ENCODE measurements around the gene SCAMP5.

Gene SCAMP5

GRCh38 chr15:75044258-75044878, 49.0 kb downstream of the SCAMP5 start:
- no peak for DNase-seq (ENCODE audit: low read depth in 1 of 2, low spot score in 1 of 2)

- no peak for DNase-seq (ENCODE audit: low read depth in 1 of 2, low spot score in 1 of 2)
These were observed 50.1 kb downstream of the SCAMP5 start for GRCh38 chr15:75045332-75046015.

- no peak for DNase-seq (ENCODE audit: low read depth in 1 of 2, low spot score in 1 of 2)
These were observed 53.0 kb downstream of the SCAMP5 start for GRCh38 chr15:75048394-75048793.

GRCh38 chr15:75049392-75049791, 54.0 kb downstream of the SCAMP5 start:
- DNase-seq (ENCODE audit: low read depth in 1 of 2, low spot score in 1 of 2), result no peak

- DNase-seq (ENCODE audit: low read depth in 1 of 2, low spot score in 1 of 2), result no peak
These were observed 54.9 kb downstream of the SCAMP5 start for GRCh38 chr15:75050283-75050682.

GRCh38 chr15:75051191-75051608, 55.8 kb downstream of the SCAMP5 start:
- DNase-seq (ENCODE audit: low read depth in 1 of 2, low spot score in 1 of 2), result no peak

GRCh38 chr15:75051711-75052110, 56.3 kb downstream of the SCAMP5 start:
- no peak for DNase-seq (ENCODE audit: low read depth in 1 of 2, low spot score in 1 of 2)

- no peak for DNase-seq (ENCODE audit: low read depth in 1 of 2, low spot score in 1 of 2)
These were observed 57.8 kb downstream of the SCAMP5 start for GRCh38 chr15:75052972-75053747.

- no peak for DNase-seq (ENCODE audit: low read depth in 1 of 2, low spot score in 1 of 2)
These were observed 58.4 kb downstream of the SCAMP5 start for GRCh38 chr15:75053748-75054125.

- no peak for DNase-seq (ENCODE audit: low read depth in 1 of 2, low spot score in 1 of 2)
These were observed 59.0 kb downstream of the SCAMP5 start for GRCh38 chr15:75054172-75054897.

GRCh38 chr15:75056036-75056435, 60.7 kb downstream of the SCAMP5 start:
- no peak for DNase-seq (ENCODE audit: low read depth in 1 of 2, low spot score in 1 of 2)

GRCh38 chr15:75058127-75058905, 63.0 kb downstream of the SCAMP5 start:
- no peak for DNase-seq (ENCODE audit: low read depth in 1 of 2, low spot score in 1 of 2)

- DNase-seq (ENCODE audit: low read depth in 1 of 2, low spot score in 1 of 2), result no peak
These were observed 64.2 kb downstream of the SCAMP5 start for GRCh38 chr15:75059607-75060006.

GRCh38 chr15:75061272-75061671, 65.9 kb downstream of the SCAMP5 start:
- DNase-seq (ENCODE audit: low read depth in 1 of 2, low spot score in 1 of 2), result no peak

GRCh38 chr15:75062706-75063105, 67.3 kb downstream of the SCAMP5 start:
- no peak for DNase-seq (ENCODE audit: low read depth in 1 of 2, low spot score in 1 of 2)

GRCh38 chr15:75063338-75063737, 68.0 kb downstream of the SCAMP5 start:
- DNase-seq (ENCODE audit: low read depth in 1 of 2, low spot score in 1 of 2), result no peak

GRCh38 chr15:75063889-75064288, 68.5 kb downstream of the SCAMP5 start:
- DNase-seq (ENCODE audit: low read depth in 1 of 2, low spot score in 1 of 2), result no peak

GRCh38 chr15:75064846-75065245, 69.5 kb downstream of the SCAMP5 start:
- no peak for DNase-seq (ENCODE audit: low read depth in 1 of 2, low spot score in 1 of 2)

GRCh38 chr15:75065467-75065850, 70.1 kb downstream of the SCAMP5 start:
- no peak for DNase-seq (ENCODE audit: low read depth in 1 of 2, low spot score in 1 of 2)

- DNase-seq (ENCODE audit: low read depth in 1 of 2, low spot score in 1 of 2), result no peak
These were observed 70.6 kb downstream of the SCAMP5 start for GRCh38 chr15:75065851-75066509.

All from activated T-helper 1 cell treated with anti-CD3 and anti-CD28 coated beads, Interleukin-2, amount 50 U/mL, for 16 hours (primary cell).